Measurements from ENCODE around the gene LMO7.

LMO7 gene

GRCh38 chr13:75763512-75763911 is 127.4 kb downstream of the LMO7 start:
- peak overlapping the region in 1 of 2 donors; percentile 69 for H3K4me3 ChIP-seq (ENCODE audit: low read depth in 1 of 2, low read length in 2 of 2)
- peaks cover 0 to 7% of the 10 kb centered on the region in 2 donors for H3K4me1 ChIP-seq (ENCODE audit: control insufficient read depth in 1 of 2, insufficient read depth in 2 of 2, low read length in 2 of 2)
- no peaks in the 10 kb centered on the region for H3K9me3 ChIP-seq (ENCODE audit: control insufficient read depth in 1 of 2, low read length in 2 of 2)
- no peaks in the 10 kb centered on the region for H3K36me3 ChIP-seq (ENCODE audit: control insufficient read depth in 1 of 2, insufficient read depth in 2 of 2, low read length in 2 of 2)
- peak overlapping the region; percentile 92 for H3K27ac ChIP-seq (ENCODE audit: low read length)
- H3K27me3 ChIP-seq (ENCODE audit: low read depth, low read length): no peaks in the 10 kb centered on the region

- H3K9me3 ChIP-seq (ENCODE audit: control insufficient read depth in 1 of 2, low read length in 2 of 2): no peaks in the 10 kb centered on the region
- H3K4me1 ChIP-seq (ENCODE audit: control insufficient read depth in 1 of 2, insufficient read depth in 2 of 2, low read length in 2 of 2): peaks cover 0 to 7% of the 10 kb centered on the region in 2 donors
- H3K27me3 ChIP-seq (ENCODE audit: low read depth, low read length): no peaks in the 10 kb centered on the region
- H3K36me3 ChIP-seq (ENCODE audit: control insufficient read depth in 1 of 2, insufficient read depth in 2 of 2, low read length in 2 of 2): no peaks in the 10 kb centered on the region
- H3K27ac ChIP-seq (ENCODE audit: low read length): no peak overlapping the region
- H3K4me3 ChIP-seq (ENCODE audit: low read depth in 1 of 2, low read length in 2 of 2): peak overlapping the region in 1 of 2 donors; percentile 3
Observed at GRCh38 chr13:75764251-75764925, 128.3 kb downstream of the LMO7 start.

- Histone ChIP-seq H3K9me3 (ENCODE audit: control insufficient read depth in 1 of 2, low read length in 2 of 2) (no peaks in the 10 kb centered on the region), H3K4me1 (ENCODE audit: control insufficient read depth in 1 of 2, insufficient read depth in 2 of 2, low read length in 2 of 2) (peaks cover 0 to 7% of the 10 kb centered on the region in 2 donors), H3K27ac (ENCODE audit: low read length) (no peak overlapping the region), H3K27me3 (ENCODE audit: low read depth, low read length) (no peaks in the 10 kb centered on the region), H3K4me3 (ENCODE audit: low read depth in 1 of 2, low read length in 2 of 2) (no peak overlapping the region), H3K36me3 (ENCODE audit: control insufficient read depth in 1 of 2, insufficient read depth in 2 of 2, low read length in 2 of 2) (no peaks in the 10 kb centered on the region)
Observed at GRCh38 chr13:75764926-75765310, 128.8 kb downstream of the LMO7 start.

GRCh38 chr13:75766636-75767035 is 130.5 kb downstream of the LMO7 start:
- Histone ChIP-seq H3K4me1 (ENCODE audit: control insufficient read depth in 1 of 2, insufficient read depth in 2 of 2, low read length in 2 of 2) (no peaks in the 10 kb centered on the region), H3K27ac (ENCODE audit: low read length) (no peak overlapping the region), H3K27me3 (ENCODE audit: low read depth, low read length) (no peaks in the 10 kb centered on the region), H3K36me3 (ENCODE audit: control insufficient read depth in 1 of 2, insufficient read depth in 2 of 2, low read length in 2 of 2) (no peaks in the 10 kb centered on the region), H3K9me3 (ENCODE audit: control insufficient read depth in 1 of 2, low read length in 2 of 2) (no peaks in the 10 kb centered on the region), H3K4me3 (ENCODE audit: low read depth in 1 of 2, low read length in 2 of 2) (no peak overlapping the region)

- no peak overlapping the region for H3K27ac ChIP-seq (ENCODE audit: low read length)
- no peaks in the 10 kb centered on the region for H3K9me3 ChIP-seq (ENCODE audit: control insufficient read depth in 1 of 2, low read length in 2 of 2)
- H3K36me3 ChIP-seq (ENCODE audit: control insufficient read depth in 1 of 2, insufficient read depth in 2 of 2, low read length in 2 of 2): no peaks in the 10 kb centered on the region
- H3K27me3 ChIP-seq (ENCODE audit: low read depth, low read length): no peaks in the 10 kb centered on the region
- H3K4me1 ChIP-seq (ENCODE audit: control insufficient read depth in 1 of 2, insufficient read depth in 2 of 2, low read length in 2 of 2): no peaks in the 10 kb centered on the region
- H3K4me3 ChIP-seq (ENCODE audit: low read depth in 1 of 2, low read length in 2 of 2): no peak overlapping the region
Observed at GRCh38 chr13:75769141-75769905, 133.2 kb downstream of the LMO7 start.

GRCh38 chr13:75770164-75770563 is 134.0 kb downstream of the LMO7 start:
- H3K4me1 ChIP-seq (ENCODE audit: control insufficient read depth in 1 of 2, insufficient read depth in 2 of 2, low read length in 2 of 2): no peaks in the 10 kb centered on the region
- no peaks in the 10 kb centered on the region for H3K9me3 ChIP-seq (ENCODE audit: control insufficient read depth in 1 of 2, low read length in 2 of 2)
- no peak overlapping the region for H3K4me3 ChIP-seq (ENCODE audit: low read depth in 1 of 2, low read length in 2 of 2)
- H3K27me3 ChIP-seq (ENCODE audit: low read depth, low read length): no peaks in the 10 kb centered on the region
- H3K27ac ChIP-seq (ENCODE audit: low read length): no peak overlapping the region
- no peaks in the 10 kb centered on the region for H3K36me3 ChIP-seq (ENCODE audit: control insufficient read depth in 1 of 2, insufficient read depth in 2 of 2, low read length in 2 of 2)

- Histone ChIP-seq H3K4me3 (ENCODE audit: low read depth in 1 of 2, low read length in 2 of 2) (no peak overlapping the region), H3K4me1 (ENCODE audit: control insufficient read depth in 1 of 2, insufficient read depth in 2 of 2, low read length in 2 of 2) (no peaks in the 10 kb centered on the region), H3K27ac (ENCODE audit: low read length) (no peak overlapping the region), H3K36me3 (ENCODE audit: control insufficient read depth in 1 of 2, insufficient read depth in 2 of 2, low read length in 2 of 2) (no peaks in the 10 kb centered on the region), H3K9me3 (ENCODE audit: control insufficient read depth in 1 of 2, low read length in 2 of 2) (no peaks in the 10 kb centered on the region), H3K27me3 (ENCODE audit: low read depth, low read length) (no peaks in the 10 kb centered on the region)
Observed at GRCh38 chr13:75770592-75771011, 134.5 kb downstream of the LMO7 start.

- H3K27ac ChIP-seq (ENCODE audit: low read length): no peak overlapping the region
- H3K4me1 ChIP-seq (ENCODE audit: control insufficient read depth in 1 of 2, insufficient read depth in 2 of 2, low read length in 2 of 2): no peaks in the 10 kb centered on the region
- no peaks in the 10 kb centered on the region for H3K27me3 ChIP-seq (ENCODE audit: low read depth, low read length)
- H3K9me3 ChIP-seq (ENCODE audit: control insufficient read depth in 1 of 2, low read length in 2 of 2): no peaks in the 10 kb centered on the region
- no peaks in the 10 kb centered on the region for H3K36me3 ChIP-seq (ENCODE audit: control insufficient read depth in 1 of 2, insufficient read depth in 2 of 2, low read length in 2 of 2)
- H3K4me3 ChIP-seq (ENCODE audit: low read depth in 1 of 2, low read length in 2 of 2): no peak overlapping the region
Observed at GRCh38 chr13:75771226-75771625, 135.1 kb downstream of the LMO7 start.

GRCh38 chr13:75771818-75772217 is 135.7 kb downstream of the LMO7 start:
- Histone ChIP-seq H3K4me3 (ENCODE audit: low read depth in 1 of 2, low read length in 2 of 2) (no peak overlapping the region), H3K27me3 (ENCODE audit: low read depth, low read length) (no peaks in the 10 kb centered on the region), H3K9me3 (ENCODE audit: control insufficient read depth in 1 of 2, low read length in 2 of 2) (no peaks in the 10 kb centered on the region), H3K36me3 (ENCODE audit: control insufficient read depth in 1 of 2, insufficient read depth in 2 of 2, low read length in 2 of 2) (no peaks in the 10 kb centered on the region), H3K27ac (ENCODE audit: low read length) (no peak overlapping the region), H3K4me1 (ENCODE audit: control insufficient read depth in 1 of 2, insufficient read depth in 2 of 2, low read length in 2 of 2) (no peaks in the 10 kb centered on the region)

- no peak overlapping the region for H3K27ac ChIP-seq (ENCODE audit: low read length)
- no peaks in the 10 kb centered on the region for H3K36me3 ChIP-seq (ENCODE audit: control insufficient read depth in 1 of 2, insufficient read depth in 2 of 2, low read length in 2 of 2)
Observed at GRCh38 chr13:75774176-75774575, 138.0 kb downstream of the LMO7 start.

GRCh38 chr13:75776550-75776949 is 140.4 kb downstream of the LMO7 start:
- H3K4me1 ChIP-seq (ENCODE audit: control insufficient read depth in 1 of 2, insufficient read depth in 2 of 2, low read length in 2 of 2): no peaks in the 10 kb centered on the region

More at GRCh38 chr13:75774176-75774575, 138.0 kb downstream of the LMO7 start:
- Histone ChIP-seq H3K27me3 (ENCODE audit: low read depth, low read length) (no peaks in the 10 kb centered on the region), H3K9me3 (ENCODE audit: control insufficient read depth in 1 of 2, low read length in 2 of 2) (no peaks in the 10 kb centered on the region), H3K4me3 (ENCODE audit: low read depth in 1 of 2, low read length in 2 of 2) (no peak overlapping the region), H3K4me1 (ENCODE audit: control insufficient read depth in 1 of 2, insufficient read depth in 2 of 2, low read length in 2 of 2) (no peaks in the 10 kb centered on the region)

More at GRCh38 chr13:75776550-75776949, 140.4 kb downstream of the LMO7 start:
- Histone ChIP-seq H3K9me3 (ENCODE audit: control insufficient read depth in 1 of 2, low read length in 2 of 2) (no peaks in the 10 kb centered on the region), H3K36me3 (ENCODE audit: control insufficient read depth in 1 of 2, insufficient read depth in 2 of 2, low read length in 2 of 2) (no peaks in the 10 kb centered on the region), H3K4me3 (ENCODE audit: low read depth in 1 of 2, low read length in 2 of 2) (no peak overlapping the region), H3K27ac (ENCODE audit: low read length) (no peak overlapping the region), H3K27me3 (ENCODE audit: low read depth, low read length) (no peaks in the 10 kb centered on the region)
